K562 (cell line): Measurements from ENCODE around the gene PIF1. TPM values are rescaled to one million over a fixed set of nuclear protein-coding genes. Genes with fewer than 3 reads are reported as not detected.

Experiments
- BRF1 ChIP-seq: IDR thresholded peaks from 3 replicates; pipeline ENCODE4 v1.6.1; 2011; ENCODE audit warnings: borderline replicate concordance, mild to moderate bottlenecking; ENCODE audit not compliant: insufficient read length; ENCODE audit errors: extremely low read depth
- CBX3 ChIP-seq, 2 experiments: IDR thresholded peaks; 1 replicate in 1 of 2; 2 replicates in 1 of 2; pipeline ENCODE4 v1.6.1; 2012; ENCODE audit warnings: inconsistent platforms in 2 of 2, low read length in 2 of 2, borderline replicate concordance in 1 of 2, control low read depth in 1 of 2
- GTF2E2 ChIP-seq: fragments of 200-800 bp; sonication (Bioruptor generic); IDR thresholded peaks from 2 replicates; pipeline ENCODE4 v1.6.1; 2016; ENCODE audit warnings: missing genetic modification characterization, missing compliant biosample characterization
- SMARCA5 ChIP-seq: fragments of 450-650 bp; IDR thresholded peaks from 2 replicates; pipeline ENCODE4 v1.6.1; 2016
- SMC3 ChIP-seq: conservative IDR thresholded peaks from 2 replicates; pipeline ENCODE4 v1.6.1; 2011; ENCODE audit warnings: low read depth, low read length, improper control_type of control experiment; ENCODE audit not compliant: insufficient read depth
- TAF1 ChIP-seq: IDR thresholded peaks from 2 replicates; pipeline ENCODE4 v1.6.1; 2011; ENCODE audit warnings: mild to moderate bottlenecking, low read length, moderate library complexity; ENCODE audit not compliant: insufficient read depth, control insufficient read depth, severe bottlenecking; ENCODE audit errors: extremely low read depth
- TAF7 ChIP-seq: fragments of 450-650 bp; IDR thresholded peaks from 2 replicates; pipeline ENCODE4 v1.6.1; 2016; ENCODE audit warnings: missing genetic modification characterization, missing compliant biosample characterization
- TRIM24 ChIP-seq, 2 experiments: fragments of 450-650 bp; IDR thresholded peaks; 2 replicates each; pipeline ENCODE4 v1.6.1; 2016
- ZKSCAN8 ChIP-seq: fragments of 200-800 bp; sonication (Bioruptor generic); IDR thresholded peaks from 2 replicates; pipeline ENCODE4 v1.6.1; 2016; ENCODE audit warnings: missing genetic modification characterization, missing compliant biosample characterization
- ZNF12 ChIP-seq: sonication (generic); formaldehyde crosslinking; IDR thresholded peaks from 2 replicates; pipeline ENCODE4 v1.4.0; 2020; ENCODE audit warnings: mild to moderate bottlenecking, missing genetic modification reagents
- ZNF224 ChIP-seq: sonication (generic); formaldehyde crosslinking; IDR thresholded peaks from 2 replicates; pipeline ENCODE4 v1.8.0; 2022; ENCODE audit warnings: mild to moderate bottlenecking, missing genetic modification reagents
- ZNF324 ChIP-seq: fragments of 250-450 bp; sonication (Bioruptor Pico); IDR thresholded peaks from 2 replicates; pipeline ENCODE4 v1.4.0; 2020; ENCODE audit warnings: mild to moderate bottlenecking
- ZSCAN29 ChIP-seq: fragments of 450-650 bp; IDR thresholded peaks from 2 replicates; pipeline ENCODE4 v1.6.1; 2017
- polyA plus RNA-seq, 8 experiments: library from polyadenylated mRNA; depleted of rRNA in 4 of 8; stranded (reverse) in 5 of 8; unstranded in 3 of 8; fragments of >200 nt; fragmentation: Nextera tagmentation in 2 of 8; fragmentation: Illumina TruSeq in 1 of 8; extraction: Ambion mirVana in 2 of 8; extraction: Trizol in 1 of 8; gene quantifications; 2 replicates each; pipeline versions ENCODE4 v1.2.1 to v1.2.3, GENCODE V29; 2011 to 2014; ENCODE audit warnings: inconsistent platforms in 1 of 8, missing spikeins in 1 of 8
- total RNA-seq, 7 experiments: library from RNA; depleted of rRNA in 6 of 7; stranded (reverse); fragments of >200 nt in 6 of 7; fragmentation: Illumina TruSeq in 2 of 7; extraction: Trizol in 2 of 7; gene quantifications; 2 replicates each; pipeline versions ENCODE4 v1.2.1 to v1.2.3, GENCODE V29; 2011 to 2021; ENCODE audit warnings: low replicate concordance in 1 of 7
- TF ChIP-seq, protein P1 (sequence below), 2 experiments: fragments of 450-650 bp; formaldehyde crosslinking in 1 of 2; IDR thresholded peaks; 2 replicates each; pipeline versions ENCODE4 v1.4.0 to v1.6.1; 2014 to 2020; ENCODE audit warnings: mild to moderate bottlenecking in 2 of 2, borderline replicate concordance in 1 of 2, low read depth in 1 of 2
- TF ChIP-seq, protein P2 (sequence below): fragments of 450-650 bp; formaldehyde crosslinking; conservative IDR thresholded peaks from 2 replicates; pipeline ENCODE4 v1.4.0; 2022; ENCODE audit warnings: mild to moderate bottlenecking, missing genetic modification characterization

The PIF1 gene
- total and polyA plus RNA-seq, 9 of the 15 experiments (the other 6 are each of a cell fraction or from before 2014, with no cell fraction given) = 1.1 to 37.9 (median 11.5) TPM

DNA sequence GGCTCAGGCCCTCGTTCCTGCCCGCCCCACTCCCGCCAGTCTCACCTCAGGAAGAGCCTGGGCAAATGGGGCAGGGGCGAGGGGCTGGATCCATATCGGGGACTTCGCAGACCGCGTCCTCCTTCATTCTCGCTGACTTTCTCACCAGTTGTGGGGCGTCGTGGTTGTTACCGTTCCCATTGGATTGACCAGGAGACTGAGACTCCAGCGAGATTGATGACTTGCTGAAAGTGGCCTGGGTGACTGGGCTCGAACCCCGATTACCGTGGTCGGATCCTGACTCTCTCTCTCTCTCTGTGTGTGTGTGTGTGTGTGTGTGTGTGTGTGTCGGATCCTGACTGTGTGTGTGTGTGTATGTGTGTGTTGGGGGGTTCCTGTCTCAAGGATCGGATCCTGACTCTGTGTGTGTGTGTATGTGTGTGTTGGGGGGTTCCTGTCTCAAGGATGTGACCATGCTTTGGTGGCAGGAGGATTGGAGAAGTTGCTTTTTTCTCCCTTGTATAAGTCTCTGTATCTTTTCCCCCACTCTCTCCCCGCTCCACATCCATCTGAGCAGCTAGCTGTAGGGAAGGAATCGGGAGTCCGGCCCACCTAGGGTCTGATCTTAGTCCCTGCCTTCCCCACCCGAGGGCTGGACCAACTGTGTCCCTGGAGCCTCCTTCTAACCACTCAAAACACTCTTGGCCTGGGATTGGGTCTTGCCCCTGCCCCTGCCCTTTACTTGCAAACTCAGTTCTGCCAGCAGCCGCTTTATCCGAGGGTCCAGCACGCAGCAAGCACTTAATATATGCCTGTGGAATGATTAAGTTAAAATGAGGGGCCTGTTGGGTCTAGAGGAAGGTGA is 16.9 kb upstream of the PIF1 start (continued):
- no peak for TF ChIP-seq GTF2E2 (tag)
- TF ChIP-seq SMC3 = no peak
- TF ChIP-seq ZSCAN29 = no peak
- TF ChIP-seq, protein P1, sequence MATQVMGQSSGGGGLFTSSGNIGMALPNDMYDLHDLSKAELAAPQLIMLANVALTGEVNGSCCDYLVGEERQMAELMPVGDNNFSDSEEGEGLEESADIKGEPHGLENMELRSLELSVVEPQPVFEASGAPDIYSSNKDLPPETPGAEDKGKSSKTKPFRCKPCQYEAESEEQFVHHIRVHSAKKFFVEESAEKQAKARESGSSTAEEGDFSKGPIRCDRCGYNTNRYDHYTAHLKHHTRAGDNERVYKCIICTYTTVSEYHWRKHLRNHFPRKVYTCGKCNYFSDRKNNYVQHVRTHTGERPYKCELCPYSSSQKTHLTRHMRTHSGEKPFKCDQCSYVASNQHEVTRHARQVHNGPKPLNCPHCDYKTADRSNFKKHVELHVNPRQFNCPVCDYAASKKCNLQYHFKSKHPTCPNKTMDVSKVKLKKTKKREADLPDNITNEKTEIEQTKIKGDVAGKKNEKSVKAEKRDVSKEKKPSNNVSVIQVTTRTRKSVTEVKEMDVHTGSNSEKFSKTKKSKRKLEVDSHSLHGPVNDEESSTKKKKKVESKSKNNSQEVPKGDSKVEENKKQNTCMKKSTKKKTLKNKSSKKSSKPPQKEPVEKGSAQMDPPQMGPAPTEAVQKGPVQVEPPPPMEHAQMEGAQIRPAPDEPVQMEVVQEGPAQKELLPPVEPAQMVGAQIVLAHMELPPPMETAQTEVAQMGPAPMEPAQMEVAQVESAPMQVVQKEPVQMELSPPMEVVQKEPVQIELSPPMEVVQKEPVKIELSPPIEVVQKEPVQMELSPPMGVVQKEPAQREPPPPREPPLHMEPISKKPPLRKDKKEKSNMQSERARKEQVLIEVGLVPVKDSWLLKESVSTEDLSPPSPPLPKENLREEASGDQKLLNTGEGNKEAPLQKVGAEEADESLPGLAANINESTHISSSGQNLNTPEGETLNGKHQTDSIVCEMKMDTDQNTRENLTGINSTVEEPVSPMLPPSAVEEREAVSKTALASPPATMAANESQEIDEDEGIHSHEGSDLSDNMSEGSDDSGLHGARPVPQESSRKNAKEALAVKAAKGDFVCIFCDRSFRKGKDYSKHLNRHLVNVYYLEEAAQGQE (IDR thresholded peaks at IDR 0.05; ENCODE audit: borderline replicate concordance) = no peak
- TF ChIP-seq, protein P1 (CRISPR knock-in tag; IDR thresholded peaks at IDR 0.05; ENCODE audit: low read depth) = no peak
- no peak for TF ChIP-seq ZNF12 (CRISPR knock-in tag)
- TF ChIP-seq BRF1 = no peak
- TF ChIP-seq, protein P2, sequence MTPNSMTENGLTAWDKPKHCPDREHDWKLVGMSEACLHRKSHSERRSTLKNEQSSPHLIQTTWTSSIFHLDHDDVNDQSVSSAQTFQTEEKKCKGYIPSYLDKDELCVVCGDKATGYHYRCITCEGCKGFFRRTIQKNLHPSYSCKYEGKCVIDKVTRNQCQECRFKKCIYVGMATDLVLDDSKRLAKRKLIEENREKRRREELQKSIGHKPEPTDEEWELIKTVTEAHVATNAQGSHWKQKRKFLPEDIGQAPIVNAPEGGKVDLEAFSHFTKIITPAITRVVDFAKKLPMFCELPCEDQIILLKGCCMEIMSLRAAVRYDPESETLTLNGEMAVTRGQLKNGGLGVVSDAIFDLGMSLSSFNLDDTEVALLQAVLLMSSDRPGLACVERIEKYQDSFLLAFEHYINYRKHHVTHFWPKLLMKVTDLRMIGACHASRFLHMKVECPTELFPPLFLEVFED (CRISPR knock-in tag) = peak; percentile 79; the same call in 1 of the 2 replicates
- TF ChIP-seq CBX3 (IDR thresholded peaks at IDR 0.05; ENCODE audit: borderline replicate concordance in 1 of 2, low read length in 2 of 2) = peak in 1 of 2 experiments; percentile 70; a peak in 1 of 3 replicates
- no peak for TF ChIP-seq TAF7 (tag)
- TF ChIP-seq ZKSCAN8 (CRISPR knock-in tag) = no peak
- TF ChIP-seq ZNF324 = no peak
- TF ChIP-seq SMARCA5 = peak; percentile 96
- TF ChIP-seq TAF1 = no peak
- no peak for TF ChIP-seq ZNF224 (CRISPR knock-in tag)
- 0 out of 4 replicates have a peak, but pooled peaks of 1 of the 2 experiments have one; percentile 13 for TF ChIP-seq TRIM24 (IDR thresholded peaks at IDR 0.05)
